ENCODE data around the gene LSP1.

- no peak for TF ChIP-seq PATZ1 (CRISPR knock-in tag; IDR thresholded peaks at IDR 0.05; ENCODE audit: borderline replicate concordance)
- TF ChIP-seq ZFP30 (CRISPR knock-in tag; IDR thresholded peaks at IDR 0.05) = no peak
- no peak for TF ChIP-seq ZFP3 (CRISPR knock-in tag; IDR thresholded peaks at IDR 0.05)
- no peak for TF ChIP-seq TCF4 (CRISPR knock-in tag; IDR thresholded peaks at IDR 0.05; ENCODE audit: borderline replicate concordance)
These were observed 40.6 kb upstream of the LSP1 start for GRCh38 chr11:1812274-1812673.

All from SK-N-SH treated with all-trans-retinoic acid at 6 μM for 48 hours (cell line).